ENCODE data around the gene JPH4.

The JPH4 gene

GRCh38 chr14:23577710-23578392 lies 739 bp downstream of the JPH4 start:
- FAIRE-seq, result no peak

GRCh38 chr14:23577004-23577681 lies 1.4 kb downstream of the JPH4 start:
- no peak for FAIRE-seq

GRCh38 chr14:23573384-23574015 lies 5.1 kb downstream of the JPH4 start:
- no peak for FAIRE-seq

GRCh38 chr14:23572836-23573235 lies 5.8 kb downstream of the JPH4 start:
- FAIRE-seq, result no peak

- FAIRE-seq, result no peak
Measured at GRCh38 chr14:23572524-23572828, 6.1 kb downstream of the JPH4 start.

- FAIRE-seq, result no peak
Measured at GRCh38 chr14:23571701-23572523, 6.7 kb downstream of the JPH4 start.

GRCh38 chr14:23570806-23571483 lies 7.6 kb downstream of the JPH4 start:
- no peak for FAIRE-seq

GRCh38 chr14:23569443-23570151 lies 9.0 kb downstream of the JPH4 start:
- FAIRE-seq, result no peak

- no peak for FAIRE-seq
Measured at GRCh38 chr14:23568600-23569331, 9.8 kb downstream of the JPH4 start.

- FAIRE-seq, result no peak
Measured at GRCh38 chr14:23568021-23568599, 10.5 kb downstream of the JPH4 start.

- peak; percentile 66 for FAIRE-seq
Measured at GRCh38 chr14:23567186-23568020, 11.2 kb downstream of the JPH4 start, which contains the start of gene AP1G2. Gene AP1G2 (minus strand): TSS chr14:23567791. CDS start chr14:23567314, 477 bp downstream.

- no peak for FAIRE-seq
Measured at GRCh38 chr14:23566778-23567185, 11.8 kb downstream of the JPH4 start.

- no peak for FAIRE-seq
Measured at GRCh38 chr14:23566112-23566777, 12.3 kb downstream of the JPH4 start.

- no peak for FAIRE-seq
Measured at GRCh38 chr14:23565626-23566025, 13.0 kb downstream of the JPH4 start.

- FAIRE-seq, result no peak
Measured at GRCh38 chr14:23564876-23565275, 13.7 kb downstream of the JPH4 start.

- no peak for FAIRE-seq
Measured at GRCh38 chr14:23564181-23564812, 14.3 kb downstream of the JPH4 start.

GRCh38 chr14:23563473-23564180 lies 15.0 kb downstream of the JPH4 start:
- no peak for FAIRE-seq

GRCh38 chr14:23562822-23563472 lies 15.6 kb downstream of the JPH4 start:
- FAIRE-seq, result no peak

Measured in G401.6 (cell line).